Measurements from ENCODE around the gene MAGI2. TPM values are rescaled to one million over a fixed set of nuclear protein-coding genes. Genes with fewer than 3 reads are reported as not detected.

MAGI2 gene
- total RNA-seq, 1 experiment from 2014 or later, result 0.22 TPM

GRCh38 chr7:78417180-78417853 lies 1036.2 kb downstream of the MAGI2 start:
- no TSS peak for BruUV-seq (replicated peaks)
- Histone ChIP-seq H3K27ac (ENCODE audit: low read depth, low read length) (no peak overlapping the region), H3K79me2 (ENCODE audit: insufficient read depth, low read length) (no peaks in the 10 kb centered on the region), H3K4me1 (ENCODE audit: control insufficient read depth in 1 of 2, insufficient read depth in 2 of 2, low read length in 2 of 2) (no peaks in the 10 kb centered on the region), H2AFZ (ENCODE audit: low read depth, low read length, poor library complexity, severe bottlenecking) (no peak overlapping the region), H3K4me2 (ENCODE audit: low read length) (no peak overlapping the region), H4K20me1 (ENCODE audit: insufficient read depth) (no peaks in the 10 kb centered on the region), H3K9me2 (ENCODE audit: insufficient read depth) (no peaks in the 10 kb centered on the region), H3K27me3 (ENCODE audit: insufficient read depth, low read length) (peaks cover 22% of the 10 kb centered on the region), H3K9ac (ENCODE audit: low read length) (no peak overlapping the region), H3K4me3 (replicated peaks in 1 of 2; ENCODE audit: low read depth in 1 of 2, low read length in 2 of 2) (no peak overlapping the region), H3K36me3 (ENCODE audit: control insufficient read depth in 1 of 2, insufficient read depth in 2 of 2, low read length in 2 of 2) (no peaks in the 10 kb centered on the region), H3K9me3 (ENCODE audit: control insufficient read depth in 1 of 2, insufficient read depth in 1 of 2, low read depth in 1 of 2, low read length in 2 of 2) (no peaks in the 10 kb centered on the region)
- intact Hi-C loops (cut with micrococcal nuclease), result no loop called here
- POLR2A ChIA-PET, result no interaction called here
- TF ChIP-seq POLR2AphosphoS5 (IDR thresholded peaks at IDR 0.05; ENCODE audit: low read depth, low read length), result no peak
- TF ChIP-seq SIN3A (IDR thresholded peaks at IDR 0.05; ENCODE audit: low read depth), result no peak
- no peak for TF ChIP-seq POLR2A (IDR thresholded peaks at IDR 0.05; ENCODE audit: borderline replicate concordance, extremely low read depth, insufficient read depth, insufficient read length)
- no peak for TF ChIP-seq ZBTB33 (IDR thresholded peaks at IDR 0.05; ENCODE audit: extremely low read depth, insufficient replicate concordance, low read length)
- no peak for TF ChIP-seq EGR1 (IDR thresholded peaks at IDR 0.05; ENCODE audit: low read depth)
- TF ChIP-seq EZH2phosphoT487 (IDR thresholded peaks at IDR 0.05; ENCODE audit: borderline replicate concordance), result no peak
- no peak for TF ChIP-seq REST (IDR thresholded peaks at IDR 0.05; ENCODE audit: low read depth)
- TF ChIP-seq FOSL1 (IDR thresholded peaks at IDR 0.05; ENCODE audit: low read depth), result no peak
- TF ChIP-seq CTCF (IDR thresholded peaks at IDR 0.05 in 2 of 3, conservative IDR thresholded peaks at IDR 0.05 in 1 of 3; ENCODE audit: borderline replicate concordance in 1 of 3, insufficient read depth in 1 of 3, low read depth in 2 of 3, low read length in 2 of 3), result no peak
- no peak for TF ChIP-seq TCF7L2 (IDR thresholded peaks at IDR 0.05; ENCODE audit: borderline replicate concordance, extremely low read depth, insufficient read depth, insufficient read length)
- ATAC-seq (no peak), DNase-seq (ENCODE audit: low read depth, low spot score) (no peak)
- RAD21 ChIA-PET (ENCODE audit: low non-redundant PET in 1 of 2, low total read pairs in 2 of 2, uncharacterized antibody in 2 of 2, unreplicated experiment in 2 of 2), result no interaction called here
- CTCF ChIA-PET, result interaction anchor here (1.2 kb wide), 1 partner anchor 283 kb away, joined by 3 read pairs; no protein-coding TSS in a partner anchor
